Measurements from ENCODE around the gene TMPRSS4. TPM values are rescaled to one million over a fixed set of nuclear protein-coding genes. Genes with fewer than 3 reads are reported as not detected.

The TMPRSS4 gene
- total RNA-seq, 1 experiment from 2014 or later: 1.4 TPM

- Mint-ChIP-seq H3K36me3 (no peaks in the 10 kb centered on the region), H3K4me1 (peaks cover 4% of the 10 kb centered on the region; the same call in 1 of the 2 replicates), H3K27ac (no peak overlapping the region), H3K9me3 (no peaks in the 10 kb centered on the region), H3K27me3 (ENCODE audit: low read depth) (peaks cover 2% of the 10 kb centered on the region; the same call in 1 of the 2 replicates), H3K4me3 (no peak overlapping the region)
- ChIA-PET POLR2A (interaction anchor here (0.6 kb wide), 1 partner anchor 87 kb away, joined by 3 read pairs; no protein-coding TSS in a partner anchor), CTCF (interaction anchor here (1.2 to 1.5 kb wide), 3 partner anchors 43 to 167 kb away, joined by 3 to 7 read pairs (median 4); no protein-coding TSS in a partner anchor)
- TF ChIP-seq ATF1 (CRISPR knock-in tag; IDR thresholded peaks at IDR 0.05): no peak
- no peak for ATAC-seq
- DNase-seq (ENCODE audit: low spot score): no peak
Measured at GRCh38 chr11:118128721-118129470, 52.0 kb downstream of the TMPRSS4 start.

- Mint-ChIP-seq H3K27me3 (ENCODE audit: low read depth) (peaks cover 2% of the 10 kb centered on the region; the same call in 1 of the 2 replicates), H3K4me3 (no peak overlapping the region), H3K27ac (no peak overlapping the region), H3K4me1 (peaks cover 4% of the 10 kb centered on the region; the same call in 1 of the 2 replicates), H3K9me3 (no peaks in the 10 kb centered on the region), H3K36me3 (no peaks in the 10 kb centered on the region)
- ChIA-PET POLR2A (interaction anchor here (0.6 kb wide), 1 partner anchor 87 kb away, joined by 3 read pairs; no protein-coding TSS in a partner anchor), CTCF (interaction anchor here (0.9 to 1.5 kb wide), 4 partner anchors 42 to 166 kb away, joined by 3 to 7 read pairs (median 4); no protein-coding TSS in a partner anchor)
- DNase-seq (ENCODE audit: low spot score) (no peak), ATAC-seq (no peak)
- TF ChIP-seq OVOL2 (CRISPR knock-in tag; IDR thresholded peaks at IDR 0.05; ENCODE audit: borderline replicate concordance): no peak
- no peak for TF ChIP-seq ETV6 (CRISPR knock-in tag; IDR thresholded peaks at IDR 0.05)
- TF ChIP-seq ZNF425 (CRISPR knock-in tag; conservative IDR thresholded peaks at IDR 0.05): no peak
- no peak for TF ChIP-seq USF2 (CRISPR knock-in tag; IDR thresholded peaks at IDR 0.05)
- no peak for TF ChIP-seq FOXJ3 (CRISPR knock-in tag; IDR thresholded peaks at IDR 0.05; ENCODE audit: borderline replicate concordance)
- no peak for TF ChIP-seq CREB1 (CRISPR knock-in tag; IDR thresholded peaks at IDR 0.05)
- TF ChIP-seq NR3C1 (CRISPR knock-in tag; conservative IDR thresholded peaks at IDR 0.05; ENCODE audit: low read depth): no peak
- TF ChIP-seq, protein P1, sequence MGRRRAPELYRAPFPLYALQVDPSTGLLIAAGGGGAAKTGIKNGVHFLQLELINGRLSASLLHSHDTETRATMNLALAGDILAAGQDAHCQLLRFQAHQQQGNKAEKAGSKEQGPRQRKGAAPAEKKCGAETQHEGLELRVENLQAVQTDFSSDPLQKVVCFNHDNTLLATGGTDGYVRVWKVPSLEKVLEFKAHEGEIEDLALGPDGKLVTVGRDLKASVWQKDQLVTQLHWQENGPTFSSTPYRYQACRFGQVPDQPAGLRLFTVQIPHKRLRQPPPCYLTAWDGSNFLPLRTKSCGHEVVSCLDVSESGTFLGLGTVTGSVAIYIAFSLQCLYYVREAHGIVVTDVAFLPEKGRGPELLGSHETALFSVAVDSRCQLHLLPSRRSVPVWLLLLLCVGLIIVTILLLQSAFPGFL (CRISPR knock-in tag; IDR thresholded peaks at IDR 0.05; ENCODE audit: borderline replicate concordance): no peak
- no peak for TF ChIP-seq ZNF416 (CRISPR knock-in tag; IDR thresholded peaks at IDR 0.05)
- TF ChIP-seq SMAD4 (CRISPR knock-in tag; IDR thresholded peaks at IDR 0.05): no peak
- no peak for TF ChIP-seq NR1H2 (CRISPR knock-in tag; IDR thresholded peaks at IDR 0.05)
- no peak for TF ChIP-seq PRRX2 (CRISPR knock-in tag; IDR thresholded peaks at IDR 0.05)
- TF ChIP-seq CREM (CRISPR knock-in tag; IDR thresholded peaks at IDR 0.05): no peak
- TF ChIP-seq ZNF423 (CRISPR knock-in tag; IDR thresholded peaks at IDR 0.05): no peak
- TF ChIP-seq ZNF263 (CRISPR knock-in tag; IDR thresholded peaks at IDR 0.05; ENCODE audit: low read depth): no peak
- no peak for TF ChIP-seq NFYB (CRISPR knock-in tag; conservative IDR thresholded peaks at IDR 0.05; ENCODE audit: low read depth)
Measured at GRCh38 chr11:118129471-118130172, 52.7 kb downstream of the TMPRSS4 start.

Data from WTC11 (cell line).